Karpas-422 (cell line): ENCODE results near the gene DOCK11. TPM values are rescaled to one million over a fixed set of nuclear protein-coding genes. Genes with fewer than 3 reads are reported as not detected.

Experiments used
- DNase-seq: peaks from one replicate; pipeline ENCODE4 v3.0.0-alpha.2; 2015
- H2AFZ ChIP-seq: fragments of 200-600 bp; sonication (generic); 2 replicates; pipeline ENCODE4 v1.6.1; 2014; ENCODE audit warnings: antibody characterized with exemption, low read length, mixed read lengths
- H3K27ac ChIP-seq: fragments of 200-600 bp; sonication (generic); 2 replicates; pipeline ENCODE4 v1.5.1; 2014; ENCODE audit warnings: mild to moderate bottlenecking, low read length, moderate library complexity
- H3K27me3 ChIP-seq: fragments of 200-600 bp; sonication (generic); 2 replicates; pipeline ENCODE4 v1.6.1; 2014; ENCODE audit warnings: low read length, mixed read lengths
- H3K36me3 ChIP-seq: fragments of 200-600 bp; sonication (generic); 2 replicates; pipeline ENCODE4 v1.6.1; 2014; ENCODE audit warnings: low read length, mixed read lengths; ENCODE audit not compliant: insufficient read depth
- H3K4me1 ChIP-seq: fragments of 200-600 bp; sonication (generic); 2 replicates; pipeline ENCODE4 v1.6.1; 2014; ENCODE audit warnings: mild to moderate bottlenecking, low read length, mixed read lengths
- H3K4me2 ChIP-seq: fragments of 200-600 bp; sonication (generic); 2 replicates; pipeline ENCODE4 v1.6.1; 2014; ENCODE audit warnings: low read length, low read depth, mild to moderate bottlenecking; ENCODE audit not compliant: poor library complexity, severe bottlenecking
- H3K4me3 ChIP-seq: fragments of 200-600 bp; sonication (generic); 2 replicates; pipeline ENCODE4 v1.5.1; 2014; ENCODE audit warnings: mild to moderate bottlenecking, antibody characterized with exemption, low read length, mixed read lengths
- H3K79me2 ChIP-seq: fragments of 200-600 bp; sonication (generic); 2 replicates; pipeline ENCODE4 v1.6.1; 2014; ENCODE audit warnings: mild to moderate bottlenecking, low read length, mixed read lengths
- H3K9ac ChIP-seq: fragments of 200-600 bp; sonication (generic); 2 replicates; pipeline ENCODE4 v1.6.0; 2014; ENCODE audit warnings: low read length
- H3K9me2 ChIP-seq: fragments of 200-600 bp; sonication (generic), shearing (Covaris generic); replicated peaks from 2 replicates; pipeline ENCODE4 v1.6.0; 2014; ENCODE audit warnings: mild to moderate bottlenecking, low read length, moderate library complexity; ENCODE audit not compliant: insufficient read depth
- H3K9me3 ChIP-seq: fragments of 300-700, 200-600 bp; sonication (generic); 2 replicates; pipeline ENCODE4 v1.6.1; 2014; ENCODE audit warnings: low read length, mixed read lengths
- H4K20me1 ChIP-seq: fragments of 200-600 bp; sonication (generic); 2 replicates; pipeline ENCODE4 v1.6.1; 2014; ENCODE audit warnings: mild to moderate bottlenecking, antibody characterized with exemption, low read length, low read depth; ENCODE audit not compliant: insufficient read depth
- total RNA-seq: library from RNA; depleted of rRNA; stranded (reverse); fragments of >200 nt; shearing (Covaris generic); gene quantifications from 2 replicates; pipeline ENCODE4 v1.2.3, GENCODE V29; 2014; ENCODE audit warnings: low replicate concordance

DOCK11 gene
- total RNA-seq, 1 experiment from 2014 or later, result 70.5 TPM

DNA sequence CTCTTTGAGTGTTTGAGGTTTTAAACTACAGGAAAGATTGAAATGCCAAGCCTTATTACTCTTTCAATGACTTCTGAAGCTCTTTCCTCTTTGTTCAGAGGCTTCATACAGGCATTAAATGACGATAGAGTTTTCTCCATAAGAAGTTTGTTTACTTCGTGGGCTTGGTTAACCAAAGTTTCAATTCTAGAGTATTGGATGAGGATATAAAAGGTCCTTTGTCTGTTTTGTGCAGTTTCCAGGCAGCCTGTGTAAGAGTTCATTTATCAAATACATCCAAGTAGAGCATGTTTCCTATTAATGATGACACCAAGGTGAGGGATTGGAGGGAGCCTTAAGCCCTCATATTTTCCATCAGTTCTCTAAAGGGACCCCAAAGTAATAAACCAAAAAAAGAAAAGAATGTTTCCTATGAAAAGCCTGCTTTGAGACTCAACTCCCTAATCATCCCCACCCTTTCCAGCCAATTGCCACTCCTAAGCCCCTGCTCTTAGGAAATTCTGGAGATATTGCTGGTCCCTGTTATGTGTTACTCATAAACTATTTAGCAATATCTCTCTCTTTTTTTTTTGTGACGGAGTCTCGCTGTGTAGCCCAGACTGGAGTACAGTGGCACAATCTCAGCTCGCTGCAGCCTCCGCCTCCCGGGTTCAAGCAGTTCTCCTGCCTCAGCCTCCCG lies 125.6 kb downstream of the DOCK11 start:
- H3K36me3 ChIP-seq, result no peaks in the 10 kb centered on the region

GRCh38 chrX:118623062-118623461 lies 127.4 kb downstream of the DOCK11 start:
- DNase-seq, result no peak
- no peak overlapping the region for H3K27ac ChIP-seq
- H3K9me3 ChIP-seq, result no peaks in the 10 kb centered on the region
- no peak overlapping the region for H3K4me2 ChIP-seq
- H3K79me2 ChIP-seq, result no peaks in the 10 kb centered on the region
- H3K36me3 ChIP-seq, result no peaks in the 10 kb centered on the region
- H3K27me3 ChIP-seq, result no peaks in the 10 kb centered on the region
- H4K20me1 ChIP-seq, result no peaks in the 10 kb centered on the region
- H3K4me3 ChIP-seq, result no peak overlapping the region
- no peaks in the 10 kb centered on the region for H3K9me2 ChIP-seq
- no peaks in the 10 kb centered on the region for H3K4me1 ChIP-seq
- no peak overlapping the region for H2AFZ ChIP-seq
- H3K9ac ChIP-seq, result no peak overlapping the region

More for the DNA sequence above, 125.6 kb downstream of the DOCK11 start:
- H2AFZ ChIP-seq, result no peak overlapping the region
- no peak for DNase-seq
- H3K27ac ChIP-seq, result no peak overlapping the region
- no peaks in the 10 kb centered on the region for H4K20me1 ChIP-seq
- no peaks in the 10 kb centered on the region for H3K9me3 ChIP-seq
- no peaks in the 10 kb centered on the region for H3K79me2 ChIP-seq
- no peak overlapping the region for H3K9ac ChIP-seq
- H3K9me2 ChIP-seq, result no peaks in the 10 kb centered on the region
- H3K27me3 ChIP-seq, result no peaks in the 10 kb centered on the region
- H3K4me1 ChIP-seq, result no peaks in the 10 kb centered on the region
- H3K4me2 ChIP-seq, result no peak overlapping the region
- H3K4me3 ChIP-seq, result no peak overlapping the region

DNA sequence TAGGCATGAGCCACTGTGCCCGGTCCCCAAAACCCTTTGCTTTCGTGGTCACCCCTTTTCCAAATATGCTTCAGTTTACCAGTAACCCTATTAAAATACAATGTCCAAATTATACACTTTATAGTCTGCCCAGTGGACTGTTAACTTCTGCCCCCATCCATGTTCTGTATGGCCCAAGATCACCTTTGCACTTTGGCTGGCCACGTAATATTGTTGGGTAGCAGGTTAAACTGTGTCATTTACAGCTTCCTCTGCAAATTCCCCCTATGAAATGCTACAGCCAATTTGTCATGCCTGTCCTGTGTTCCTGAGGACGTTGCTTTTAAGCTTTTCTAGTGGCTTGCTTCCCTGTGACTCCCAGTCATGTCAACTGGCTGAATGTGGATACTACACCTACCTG lies 130.7 kb downstream of the DOCK11 start:
- Histone ChIP-seq H3K27ac (no peak overlapping the region), H2AFZ (no peak overlapping the region), H3K36me3 (no peaks in the 10 kb centered on the region)

DNA sequence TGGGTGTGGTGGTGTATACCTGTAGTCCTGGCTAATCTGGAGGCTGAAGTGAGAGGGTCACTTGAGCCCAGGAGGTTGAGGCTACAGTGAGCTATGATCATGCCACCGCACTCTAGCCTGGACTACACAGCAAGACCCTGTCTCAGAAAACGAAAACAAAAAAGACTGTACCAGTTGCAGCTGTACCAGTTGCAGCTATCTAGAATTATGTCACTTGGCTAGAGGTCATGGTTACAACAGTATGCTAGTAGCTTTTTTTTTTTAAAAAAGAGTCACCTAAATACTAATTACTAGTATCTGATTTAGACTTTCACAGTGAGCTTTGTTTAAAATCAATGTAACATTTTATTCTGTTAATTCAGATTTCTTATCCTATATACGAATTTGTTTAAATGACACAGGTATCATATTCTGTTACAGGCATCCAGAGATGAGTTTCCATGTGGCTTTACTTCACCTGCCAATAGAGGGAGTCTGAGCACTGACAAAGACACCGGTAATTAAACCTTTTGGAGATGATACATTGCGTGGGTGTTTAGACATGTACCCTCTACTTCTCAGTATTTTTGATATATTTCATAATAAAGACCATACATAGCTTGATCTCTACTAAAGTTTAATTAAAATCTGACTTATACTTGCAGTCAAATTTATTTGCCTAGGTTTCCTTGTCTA lies 131.6 kb downstream of the DOCK11 start:
- Histone ChIP-seq H3K9me3 (no peaks in the 10 kb centered on the region), H3K9me2 (no peaks in the 10 kb centered on the region), H2AFZ (no peak overlapping the region), H3K9ac (no peak overlapping the region), H3K4me2 (no peak overlapping the region), H3K4me3 (no peak overlapping the region), H4K20me1 (no peaks in the 10 kb centered on the region), H3K4me1 (no peaks in the 10 kb centered on the region), H3K27ac (no peak overlapping the region), H3K36me3 (no peaks in the 10 kb centered on the region), H3K79me2 (no peaks in the 10 kb centered on the region), H3K27me3 (no peaks in the 10 kb centered on the region)
- DNase-seq, result peak; percentile 68

More for the DNA sequence above, 130.7 kb downstream of the DOCK11 start:
- Histone ChIP-seq H3K27me3 (no peaks in the 10 kb centered on the region), H3K9ac (no peak overlapping the region), H3K4me3 (no peak overlapping the region), H3K4me1 (no peaks in the 10 kb centered on the region), H3K79me2 (no peaks in the 10 kb centered on the region), H3K4me2 (no peak overlapping the region), H3K9me3 (no peaks in the 10 kb centered on the region), H4K20me1 (no peaks in the 10 kb centered on the region), H3K9me2 (no peaks in the 10 kb centered on the region)
- DNase-seq, result no peak

- no peaks in the 10 kb centered on the region for H3K27me3 ChIP-seq
- H3K36me3 ChIP-seq, result no peaks in the 10 kb centered on the region
- H4K20me1 ChIP-seq, result no peaks in the 10 kb centered on the region
- no peak overlapping the region for H3K27ac ChIP-seq
- DNase-seq, result no peak
- H3K4me3 ChIP-seq, result no peak overlapping the region
- no peak overlapping the region for H3K4me2 ChIP-seq
- H3K9me3 ChIP-seq, result no peaks in the 10 kb centered on the region
- H3K4me1 ChIP-seq, result no peaks in the 10 kb centered on the region
- no peak overlapping the region for H3K9ac ChIP-seq
- no peak overlapping the region for H2AFZ ChIP-seq
- H3K9me2 ChIP-seq, result no peaks in the 10 kb centered on the region
- H3K79me2 ChIP-seq, result no peaks in the 10 kb centered on the region
These were observed 135.2 kb downstream of the DOCK11 start for GRCh38 chrX:118630848-118631247.

GRCh38 chrX:118631586-118631985 lies 136.0 kb downstream of the DOCK11 start:
- Histone ChIP-seq H3K9me3 (no peaks in the 10 kb centered on the region), H3K9me2 (no peaks in the 10 kb centered on the region), H3K27ac (no peak overlapping the region), H3K79me2 (no peaks in the 10 kb centered on the region), H2AFZ (no peak overlapping the region), H4K20me1 (no peaks in the 10 kb centered on the region), H3K4me1 (no peaks in the 10 kb centered on the region), H3K27me3 (no peaks in the 10 kb centered on the region), H3K9ac (no peak overlapping the region), H3K4me2 (no peak overlapping the region), H3K36me3 (no peaks in the 10 kb centered on the region), H3K4me3 (no peak overlapping the region)
- DNase-seq, result no peak

DNA sequence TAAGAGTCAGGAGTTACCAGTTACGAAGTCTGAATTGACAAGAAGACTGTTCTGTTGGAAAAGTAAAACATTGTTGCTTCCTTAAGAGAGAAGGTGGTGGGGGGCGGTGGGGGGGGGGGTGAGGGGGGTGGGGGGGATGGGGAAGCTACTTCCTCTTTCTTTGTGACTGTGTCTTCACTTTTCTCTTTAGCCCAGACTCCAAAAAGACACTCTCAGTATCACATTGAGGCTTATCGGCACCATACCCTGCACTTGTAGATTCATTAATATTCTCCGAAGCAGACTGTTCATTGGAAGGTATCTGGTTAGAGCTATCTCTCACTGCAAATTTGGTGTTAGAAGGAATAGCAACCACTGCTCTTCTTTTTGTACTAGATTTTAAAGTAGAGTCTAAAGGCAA lies 137.2 kb downstream of the DOCK11 start:
- Histone ChIP-seq H3K9me3 (no peaks in the 10 kb centered on the region), H3K79me2 (no peaks in the 10 kb centered on the region), H2AFZ (no peak overlapping the region), H3K36me3 (no peaks in the 10 kb centered on the region), H3K4me2 (no peak overlapping the region), H3K4me3 (no peak overlapping the region), H3K27ac (no peak overlapping the region), H3K4me1 (no peaks in the 10 kb centered on the region), H3K9ac (no peak overlapping the region), H4K20me1 (no peaks in the 10 kb centered on the region), H3K27me3 (no peaks in the 10 kb centered on the region), H3K9me2 (no peaks in the 10 kb centered on the region)
- no peak for DNase-seq

DNA sequence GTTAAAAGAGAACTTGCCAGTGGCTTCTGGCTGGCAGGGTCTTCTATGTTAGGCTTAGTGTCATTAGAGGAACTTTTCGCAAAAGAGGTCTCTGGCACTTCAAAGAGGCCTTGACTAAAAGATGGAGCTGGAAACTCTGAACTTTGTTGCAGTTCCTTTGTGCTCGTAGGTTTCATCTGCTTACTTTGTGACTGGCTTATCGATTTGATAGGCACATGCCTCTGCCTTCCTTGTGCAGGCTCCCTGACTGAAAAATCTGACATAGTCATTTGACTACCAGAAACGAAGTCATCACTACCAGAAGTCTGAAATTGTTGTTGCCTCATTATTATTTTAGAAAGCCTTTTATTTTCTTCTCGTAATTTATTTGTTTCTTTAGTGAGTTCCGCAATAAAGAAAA lies 137.9 kb downstream of the DOCK11 start:
- no peaks in the 10 kb centered on the region for H3K9me3 ChIP-seq
- H3K4me2 ChIP-seq, result no peak overlapping the region
- no peaks in the 10 kb centered on the region for H3K9me2 ChIP-seq
- H3K36me3 ChIP-seq, result no peaks in the 10 kb centered on the region
- H3K4me1 ChIP-seq, result no peaks in the 10 kb centered on the region
- no peaks in the 10 kb centered on the region for H3K27me3 ChIP-seq
- H3K27ac ChIP-seq, result no peak overlapping the region
- no peak overlapping the region for H2AFZ ChIP-seq
- H3K4me3 ChIP-seq, result no peak overlapping the region
- no peak for DNase-seq
- no peaks in the 10 kb centered on the region for H4K20me1 ChIP-seq
- no peaks in the 10 kb centered on the region for H3K79me2 ChIP-seq
- no peak overlapping the region for H3K9ac ChIP-seq
